HEK293T (cell line): ENCODE measurements around the gene KCNK1.

Source experiments
- BHLHE40 ChIP-seq: fragments of 450-650 bp; IDR thresholded peaks from 2 replicates; pipeline ENCODE4 v1.6.1; 2016; ENCODE audit warnings: mild to moderate bottlenecking, moderate library complexity, borderline replicate concordance
- ELF4 ChIP-seq: fragments of 450-650 bp; IDR thresholded peaks from 2 replicates; pipeline ENCODE4 v1.6.1; 2017; ENCODE audit warnings: antibody characterized with exemption
- FOXA1 ChIP-seq: fragments of 450-650 bp; IDR thresholded peaks from 2 replicates; pipeline ENCODE4 v1.6.1; 2016; ENCODE audit warnings: mild to moderate bottlenecking
- FOXM1 ChIP-seq: fragments of 450-650 bp; IDR thresholded peaks from 2 replicates; pipeline ENCODE4 v1.6.1; 2017; ENCODE audit warnings: mild to moderate bottlenecking, borderline replicate concordance

- TF ChIP-seq FOXA1 (no peak), BHLHE40 (no peak), ELF4 (no peak), FOXM1 (no peak)
Measured at GRCh38 chr1:233718057-233718456, 104.2 kb downstream of the KCNK1 start.
